Gastrocnemius medialis (tissue), 4 donors: Measurements from ENCODE around the gene CPED1.

ENCODE experiments used
- CTCF ChIP-seq, 5 experiments: fragments of 450-650 bp in 3 of 5; fragments of 200-600 bp in 2 of 5; sonication (generic) in 2 of 5; IDR thresholded peaks in 4 of 5; conservative IDR thresholded peaks in 1 of 5; 1 replicate in 4 of 5; 2 replicates in 1 of 5; pipeline ENCODE4 v1.5.1; 2016 to 2019; ENCODE audit warnings: antibody characterized with exemption in 5 of 5, mild to moderate bottlenecking in 3 of 5, moderate library complexity in 3 of 5
- POLR2A ChIP-seq, 2 donors: fragments of 450-650 bp; IDR thresholded peaks; one replicate each; pipeline ENCODE4 v1.6.1; 2017; ENCODE audit warnings: antibody characterized with exemption in 2 of 2, mild to moderate bottlenecking in 2 of 2, moderate library complexity in 2 of 2

GRCh38 chr7:121285066-121285667, 296.7 kb downstream of the CPED1 start:
- TF ChIP-seq CTCF (IDR thresholded peaks at IDR 0.05 in 4 of 5, conservative IDR thresholded peaks at IDR 0.05 in 1 of 5): no peak
- TF ChIP-seq POLR2A (IDR thresholded peaks at IDR 0.05): no peak
